ENCODE results near the gene TEAD1. TPM values are rescaled to one million over a fixed set of nuclear protein-coding genes. Genes with fewer than 3 reads are reported as not detected.

Gene TEAD1
- total RNA-seq, 4 donors from 2014 or later: 127 to 165 (median 140) TPM

GRCh38 chr11:12845739-12846358, 171.6 kb downstream of the TEAD1 start:
- no peak overlapping the region for H3K4me3 ChIP-seq
- H3K9me3 ChIP-seq: no peaks in the 10 kb centered on the region
- peak overlapping the region in 3 of 4 donors; percentile 45 to 77 (median 73) for H3K27ac ChIP-seq
- H3K4me1 ChIP-seq: peaks cover 0 to 72% (median 27%) of the 10 kb centered on the region in 4 donors
- TF ChIP-seq EP300 (IDR thresholded peaks at IDR 0.05): peak in 1 of 2 donors; percentile 39
- TF ChIP-seq CTCF (IDR thresholded peaks at IDR 0.05): no peak
- H3K36me3 ChIP-seq: no peaks in the 10 kb centered on the region
- 25 to 43% methylated on average over 9 to 10 of the region's 10 CpGs for WGBS, 2 donors
- no peak for DNase-seq (ENCODE audit: low spot score in 2 of 2)
- no peaks in the 10 kb centered on the region for H3K27me3 ChIP-seq

GRCh38 chr11:12846786-12847615, 172.8 kb downstream of the TEAD1 start:
- TF ChIP-seq EP300 (IDR thresholded peaks at IDR 0.05) (no peak), POLR2A (IDR thresholded peaks at IDR 0.05) (no peak), CTCF (IDR thresholded peaks at IDR 0.05) (no peak)
- Histone ChIP-seq H3K36me3 (no peaks in the 10 kb centered on the region), H3K9me3 (no peaks in the 10 kb centered on the region), H3K4me1 (peaks cover 0 to 60% (median 20%) of the 10 kb centered on the region in 4 donors), H3K27ac (peak overlapping the region in 3 of 4 donors; percentile 45 to 77 (median 73)), H3K27me3 (no peaks in the 10 kb centered on the region), H3K4me3 (no peak overlapping the region)
- DNase-seq (ENCODE audit: low spot score in 2 of 2): no peak
- WGBS, 2 donors: 35 to 42% methylated on average over 3 of the region's 3 CpGs

- WGBS, 2 donors: 95 to 97% methylated on average over 3 of the region's 3 CpGs
- Histone ChIP-seq H3K36me3 (no peaks in the 10 kb centered on the region), H3K27ac (peak overlapping the region in 2 of 4 donors; percentile 20 to 44), H3K4me1 (peaks cover 0 to 57% (median 20%) of the 10 kb centered on the region in 4 donors), H3K4me3 (no peak overlapping the region), H3K27me3 (no peaks in the 10 kb centered on the region), H3K9me3 (no peaks in the 10 kb centered on the region)
- TF ChIP-seq EP300 (IDR thresholded peaks at IDR 0.05): no peak
- TF ChIP-seq CTCF (IDR thresholded peaks at IDR 0.05): no peak
- TF ChIP-seq POLR2A (IDR thresholded peaks at IDR 0.05): no peak
- DNase-seq (ENCODE audit: low spot score in 2 of 2): no peak
These were observed 174.2 kb downstream of the TEAD1 start for GRCh38 chr11:12848413-12848812.

GRCh38 chr11:12853325-12853651, 179.1 kb downstream of the TEAD1 start:
- WGBS, 2 donors: 2 to 95% methylated on average over 1 of the region's 1 CpG
- peak overlapping the region; percentile 24 to 80 (median 42) for H3K27ac ChIP-seq
- H3K4me1 ChIP-seq: peaks cover 0 to 38% (median 17%) of the 10 kb centered on the region in 4 donors

More at GRCh38 chr11:12853325-12853651, 179.1 kb downstream of the TEAD1 start:
- Histone ChIP-seq H3K27me3 (no peaks in the 10 kb centered on the region), H3K9me3 (no peaks in the 10 kb centered on the region), H3K36me3 (no peaks in the 10 kb centered on the region), H3K4me3 (no peak overlapping the region)
- no peak for DNase-seq (ENCODE audit: low spot score in 2 of 2)
- TF ChIP-seq CTCF (IDR thresholded peaks at IDR 0.05): no peak
- TF ChIP-seq POLR2A (IDR thresholded peaks at IDR 0.05): no peak
- TF ChIP-seq EP300 (IDR thresholded peaks at IDR 0.05): no peak

All from tibial nerve (tissue), 4 donors.